ENCODE results near the gene CNST.
"Not testable (repeated sequence)": the region's sequence is repeated elsewhere in the genome, so short reads cannot be mapped to it uniquely, and the experiment has no call there.

The CNST gene

GRCh38 chr1:246711548-246712003, 145.3 kb downstream of the CNST start:
- DNase-seq (ENCODE audit: low read depth): no peak

DNA sequence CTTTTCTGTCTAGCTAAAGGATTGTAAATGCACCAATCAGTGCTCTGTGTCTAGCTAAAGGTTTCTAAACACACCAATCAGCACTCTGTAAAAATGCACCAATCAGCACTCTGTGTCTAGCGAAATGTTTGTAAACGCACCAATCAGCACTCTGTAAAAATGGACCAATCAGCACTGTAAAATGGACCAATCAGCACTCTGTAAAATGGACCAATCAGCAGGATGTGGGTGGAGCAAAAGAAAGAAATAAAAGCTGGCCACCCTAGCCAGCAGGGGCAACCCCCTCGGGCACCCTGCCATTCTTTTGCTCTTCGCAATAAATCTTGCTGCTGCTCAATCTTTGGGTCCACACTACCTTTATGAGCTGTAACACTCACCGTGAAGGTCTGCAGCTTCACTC, 146.2 kb downstream of the CNST start:
- DNase-seq (ENCODE audit: low read depth): not testable (repeated sequence)
